Keratinocyte (primary cell): ENCODE measurements around the gene ASCC2.

Source experiments
- EZH2 ChIP-seq: IDR thresholded peaks from one replicate; pipeline ENCODE4 v1.6.1; 2012; ENCODE audit warnings: inconsistent platforms, mild to moderate bottlenecking, low read length, moderate library complexity
- TF ChIP-seq, protein P1 (sequence below), 3 experiments: IDR thresholded peaks in 1 of 3; conservative IDR thresholded peaks in 1 of 3; optimal IDR thresholded peaks in 1 of 3; 2 replicates in 2 of 3; 3 replicates in 1 of 3; pipeline versions ENCODE3 to v1.5.1; 2011; ENCODE audit warnings: low read length in 3 of 3, mild to moderate bottlenecking in 3 of 3, moderate library complexity in 2 of 3, control low read depth in 1 of 3, inconsistent platforms in 1 of 3; ENCODE audit not compliant: insufficient read depth in 2 of 3; ENCODE audit errors: extremely low read depth in 1 of 3

DNA sequence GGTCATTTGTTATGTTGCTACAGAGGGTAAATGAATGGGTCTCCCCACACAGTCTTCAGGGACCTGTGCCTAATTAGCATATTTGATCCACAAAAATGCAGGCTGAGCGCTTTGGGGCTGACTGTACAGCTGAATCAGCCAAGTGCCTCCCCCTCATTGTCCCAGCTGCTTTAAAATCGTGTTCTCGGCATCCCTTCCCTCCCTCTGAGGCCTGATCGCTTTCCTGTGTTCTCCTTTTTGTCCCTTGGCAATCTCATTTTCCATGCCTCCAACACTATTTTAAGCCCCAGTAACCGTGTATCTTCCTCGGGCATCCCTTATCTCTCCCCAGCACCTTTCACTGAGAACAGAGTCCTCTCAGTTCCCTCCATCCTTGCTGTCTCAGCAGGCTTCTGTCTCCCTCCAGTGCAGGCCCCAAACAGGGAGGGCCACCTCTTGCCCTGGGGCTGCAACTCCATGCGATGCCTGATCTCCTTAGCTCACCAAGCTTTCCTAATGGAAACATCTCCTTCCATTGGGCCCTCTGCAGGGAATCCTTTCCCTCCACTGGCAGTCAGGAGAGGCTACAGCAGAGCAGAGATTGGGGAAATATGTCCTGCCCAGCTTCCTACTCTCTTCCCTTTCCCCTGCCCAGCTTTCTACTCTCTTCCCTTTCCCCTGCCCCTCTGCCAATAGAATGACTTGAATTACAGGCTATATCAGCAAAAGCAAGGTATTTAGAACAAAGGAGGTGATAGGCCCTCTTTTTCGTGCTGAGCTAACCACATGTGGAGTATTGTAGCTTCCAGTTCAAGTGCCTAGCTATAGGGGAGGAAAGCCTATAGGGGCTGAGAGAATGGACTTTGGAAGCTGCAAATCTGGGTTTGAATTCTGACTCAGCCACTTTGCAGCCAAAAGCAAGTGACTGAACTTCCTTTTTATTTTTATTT is 57.1 kb downstream of the ASCC2 start:
- TF ChIP-seq, protein P1, sequence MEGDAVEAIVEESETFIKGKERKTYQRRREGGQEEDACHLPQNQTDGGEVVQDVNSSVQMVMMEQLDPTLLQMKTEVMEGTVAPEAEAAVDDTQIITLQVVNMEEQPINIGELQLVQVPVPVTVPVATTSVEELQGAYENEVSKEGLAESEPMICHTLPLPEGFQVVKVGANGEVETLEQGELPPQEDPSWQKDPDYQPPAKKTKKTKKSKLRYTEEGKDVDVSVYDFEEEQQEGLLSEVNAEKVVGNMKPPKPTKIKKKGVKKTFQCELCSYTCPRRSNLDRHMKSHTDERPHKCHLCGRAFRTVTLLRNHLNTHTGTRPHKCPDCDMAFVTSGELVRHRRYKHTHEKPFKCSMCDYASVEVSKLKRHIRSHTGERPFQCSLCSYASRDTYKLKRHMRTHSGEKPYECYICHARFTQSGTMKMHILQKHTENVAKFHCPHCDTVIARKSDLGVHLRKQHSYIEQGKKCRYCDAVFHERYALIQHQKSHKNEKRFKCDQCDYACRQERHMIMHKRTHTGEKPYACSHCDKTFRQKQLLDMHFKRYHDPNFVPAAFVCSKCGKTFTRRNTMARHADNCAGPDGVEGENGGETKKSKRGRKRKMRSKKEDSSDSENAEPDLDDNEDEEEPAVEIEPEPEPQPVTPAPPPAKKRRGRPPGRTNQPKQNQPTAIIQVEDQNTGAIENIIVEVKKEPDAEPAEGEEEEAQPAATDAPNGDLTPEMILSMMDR (optimal IDR thresholded peaks at IDR 0.05 in 1 of 3, IDR thresholded peaks at IDR 0.05 in 1 of 3, conservative IDR thresholded peaks at IDR 0.05 in 1 of 3; ENCODE audit: extremely low read depth in 1 of 3, insufficient read depth in 2 of 3, low read length in 3 of 3) = no peak
- TF ChIP-seq EZH2 = no peak
